ELF-1 (cell line): ENCODE measurements around the gene NENF.
"Not testable (repeated sequence)": the region's sequence is repeated elsewhere in the genome, so short reads cannot be mapped to it uniquely, and the experiment has no call there.

Source experiments
- DNase-seq: peaks from one replicate; pipeline ENCODE4 v3.0.0-alpha.2; 2016; ENCODE audit warnings: low read depth, low spot score

Gene NENF

DNA sequence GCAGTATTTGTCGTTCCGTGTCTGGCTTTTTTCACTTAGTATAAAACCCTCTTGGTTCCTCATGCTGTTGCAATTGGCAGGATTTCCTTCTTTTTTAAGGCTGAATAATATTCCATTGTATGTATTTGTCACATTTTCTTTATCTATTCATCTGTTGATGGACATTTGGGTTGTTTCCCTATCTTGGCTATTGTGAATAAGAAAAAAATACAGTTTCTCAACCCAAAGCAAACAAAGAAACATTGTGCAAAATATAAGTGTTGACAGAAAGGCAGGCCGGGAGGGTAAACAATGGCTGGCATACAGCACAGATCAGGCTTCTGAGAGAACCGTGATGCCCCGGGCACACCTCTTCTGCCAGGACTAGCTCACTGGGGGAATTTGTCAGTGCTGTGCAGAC is 26.9 kb downstream of the NENF start:
- DNase-seq, result no peak

DNA sequence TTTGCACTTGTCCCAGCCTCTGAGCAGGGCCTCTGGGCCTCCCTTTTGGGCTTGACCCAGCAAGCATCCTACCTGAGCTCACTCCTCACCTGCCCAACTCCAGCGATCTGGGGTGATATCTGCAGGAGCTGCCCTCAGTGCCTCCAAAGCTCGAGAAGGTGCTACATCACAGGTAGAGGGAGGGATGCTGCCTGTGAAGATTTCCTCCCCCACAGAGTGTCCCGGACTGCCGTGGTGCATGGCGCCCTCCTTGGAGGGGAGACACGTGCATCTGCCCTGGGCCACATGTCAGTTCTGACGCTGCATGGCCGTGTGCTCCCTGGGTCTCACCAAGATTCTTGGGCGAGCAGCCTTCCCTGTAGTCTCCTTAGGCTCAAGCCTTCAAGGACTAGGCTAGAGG is 27.7 kb downstream of the NENF start:
- no peak for DNase-seq

DNA sequence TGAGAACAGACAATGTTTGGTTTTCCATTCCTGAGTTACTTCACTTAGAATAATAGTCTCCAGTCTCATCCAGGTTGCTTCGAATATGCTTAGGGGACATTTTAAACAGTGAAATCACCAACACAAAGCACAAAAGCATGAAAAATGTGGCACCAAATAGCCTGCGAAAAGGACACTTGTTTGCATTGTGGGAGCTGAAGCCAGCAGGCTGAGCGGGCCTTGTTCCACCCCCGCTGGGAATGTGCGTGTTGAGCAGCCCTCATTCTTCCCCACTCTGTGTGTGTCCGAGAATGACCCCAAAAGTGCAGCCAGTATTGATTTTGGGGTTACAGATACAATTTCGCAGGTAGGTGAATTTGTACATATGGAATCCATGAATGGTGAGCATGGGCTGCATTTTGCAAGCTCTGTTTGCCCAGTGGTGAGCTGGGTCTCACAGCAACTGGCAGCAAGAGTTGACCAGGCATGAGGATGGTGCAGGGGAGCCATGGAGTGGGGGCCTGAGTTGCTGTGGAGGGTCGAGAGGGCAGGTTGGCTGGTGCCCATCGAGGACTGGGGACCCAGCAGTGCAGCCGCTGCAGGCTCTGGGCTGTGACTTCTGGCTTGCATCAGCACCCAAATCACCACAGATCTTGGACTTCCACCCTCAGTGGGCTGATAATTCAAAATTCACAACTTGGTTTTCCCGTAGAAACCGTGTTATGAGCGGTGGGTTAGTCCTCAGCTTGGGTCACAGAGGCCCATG is 29.4 kb downstream of the NENF start:
- DNase-seq, result no peak

DNA sequence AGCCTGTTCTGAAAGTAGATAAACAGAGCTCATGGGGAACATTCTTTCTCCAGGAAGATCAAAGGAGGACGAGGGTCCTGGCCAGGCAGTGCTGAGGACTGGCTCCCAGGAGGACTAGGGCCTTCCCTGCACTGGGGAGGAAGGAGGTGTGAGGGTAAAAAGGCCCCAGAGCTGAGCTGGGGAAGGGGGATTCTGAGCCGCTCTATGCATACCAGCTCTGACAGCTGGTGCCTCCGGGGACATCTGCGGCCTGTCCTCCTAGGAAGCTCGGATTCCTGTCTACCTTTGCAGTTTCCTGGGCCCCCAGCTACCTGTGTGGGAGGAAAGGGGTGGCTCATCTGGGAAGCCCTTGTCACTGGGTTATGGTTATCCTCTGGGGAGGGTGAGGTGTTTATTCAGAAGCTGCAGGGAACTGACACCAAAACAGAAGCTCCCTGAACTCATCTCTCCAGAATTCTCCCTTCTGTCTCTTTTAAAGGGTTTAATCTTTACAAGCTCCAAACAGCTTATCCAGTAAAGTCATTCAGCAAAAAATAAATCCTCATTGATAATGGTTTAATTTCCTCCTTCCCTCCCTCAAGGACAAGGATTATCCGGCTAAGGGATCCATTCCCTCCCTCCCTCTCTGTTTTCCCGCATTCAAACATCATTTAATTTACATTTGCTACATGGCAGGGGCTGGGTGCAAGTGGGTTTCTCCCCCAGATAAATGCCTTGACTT is 31.0 kb downstream of the NENF start:
- peak; percentile 88 for DNase-seq

DNA sequence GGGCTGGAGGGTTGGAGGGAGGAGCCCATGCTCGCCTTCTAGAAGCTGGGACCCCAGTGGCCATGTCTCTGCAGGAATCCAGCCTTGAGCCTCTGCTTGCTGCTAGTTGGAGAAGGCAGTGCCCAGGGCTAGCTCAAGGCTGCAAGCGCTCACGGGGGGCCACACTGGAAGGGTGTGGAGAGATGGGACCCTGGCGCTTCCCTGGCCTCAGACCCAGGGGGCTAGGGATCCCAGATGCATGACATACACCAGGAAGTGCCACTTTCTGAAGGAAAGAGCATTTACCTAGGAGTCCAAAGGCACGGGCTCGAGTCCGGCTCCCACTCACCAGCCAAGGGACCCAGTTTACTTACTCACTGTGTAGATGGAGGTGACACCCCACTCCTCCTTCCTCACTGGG is 32.6 kb downstream of the NENF start:
- DNase-seq, result no peak

DNA sequence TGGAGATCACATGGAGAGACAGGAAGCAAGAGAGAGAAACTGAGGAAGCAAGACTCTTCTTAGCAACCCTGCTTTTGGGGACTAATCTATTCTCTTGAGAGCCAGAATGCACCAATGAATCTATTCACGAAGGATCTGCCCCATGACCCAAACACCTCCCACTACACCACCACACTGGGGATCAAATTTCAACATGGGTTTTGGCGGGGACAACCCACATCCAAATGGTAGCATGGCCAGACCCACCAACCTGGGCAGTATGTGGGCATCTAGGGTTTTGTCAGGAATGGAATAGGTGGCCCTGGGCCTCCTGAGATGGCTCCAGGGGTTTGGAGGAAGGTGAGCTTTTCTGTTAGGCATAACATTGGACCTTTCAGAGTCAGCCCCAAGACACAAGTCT is 33.7 kb downstream of the NENF start:
- DNase-seq, result no peak

DNA sequence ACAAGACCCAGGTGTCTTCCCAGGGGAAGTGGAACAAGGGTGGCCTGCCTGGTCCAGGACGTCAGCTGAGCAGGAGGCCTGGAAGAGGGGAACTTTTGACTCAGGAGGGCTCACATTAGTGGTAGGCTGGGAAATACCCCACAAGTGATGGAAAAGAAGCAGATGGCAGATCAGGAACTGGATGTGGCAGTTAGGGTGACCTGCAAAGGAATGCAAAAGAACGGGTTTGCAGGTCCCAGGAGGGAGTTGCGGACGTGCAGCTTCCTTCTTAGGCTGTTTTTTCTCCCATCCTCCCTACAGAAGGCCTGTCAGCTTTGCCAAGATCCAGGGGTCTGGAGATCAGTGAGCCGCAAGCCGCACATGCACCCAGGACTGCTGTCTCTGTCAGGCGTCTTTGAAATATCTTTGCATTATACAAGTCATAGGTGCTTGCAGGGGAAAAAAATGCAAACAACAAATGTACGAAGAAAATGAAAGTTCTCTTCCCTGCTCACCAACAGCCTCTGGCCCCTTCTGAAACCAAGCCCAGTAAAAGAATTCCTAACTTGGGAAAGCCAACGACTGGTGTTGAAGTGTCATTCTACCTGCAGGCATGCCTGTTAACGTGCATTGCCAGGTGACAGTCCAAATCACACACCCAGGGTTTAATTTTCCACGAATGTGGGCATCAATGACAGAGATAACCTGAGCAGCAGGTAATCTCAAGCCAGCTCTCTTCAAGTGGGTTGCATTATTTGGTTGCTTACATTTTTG is 34.4 kb downstream of the NENF start:
- peak; percentile 83 for DNase-seq

DNA sequence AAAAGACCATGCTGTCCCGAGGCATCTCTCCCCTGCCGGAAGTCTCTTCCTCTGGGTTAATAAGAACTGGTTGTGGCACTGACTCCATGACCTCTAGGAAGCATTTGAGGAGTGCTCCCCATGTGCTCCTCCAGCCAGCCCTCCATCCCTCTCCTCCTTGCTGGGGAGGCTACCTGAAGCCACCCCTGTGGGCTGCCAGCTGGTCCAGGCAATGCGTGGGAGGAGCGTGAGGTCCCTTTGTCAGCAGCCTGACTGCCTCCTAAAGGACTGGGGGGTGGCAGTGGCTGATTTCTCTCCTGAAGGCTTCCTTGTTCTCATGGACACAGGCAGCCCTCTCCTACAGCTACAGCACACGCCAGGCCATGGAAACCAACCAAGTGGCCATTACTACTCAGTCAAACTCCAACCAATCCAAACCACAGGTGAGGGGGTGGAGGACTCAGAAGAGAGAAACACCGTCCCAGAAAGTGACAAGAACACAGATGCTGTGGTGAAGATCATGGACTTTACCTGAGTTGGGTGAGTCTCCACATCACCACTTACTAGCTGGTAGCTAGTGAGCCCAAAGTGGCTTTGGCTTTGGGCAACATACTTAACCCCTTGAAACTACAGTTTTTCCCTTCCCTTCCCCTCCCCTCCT is 35.2 kb downstream of the NENF start:
- peak; percentile 17 for DNase-seq

DNA sequence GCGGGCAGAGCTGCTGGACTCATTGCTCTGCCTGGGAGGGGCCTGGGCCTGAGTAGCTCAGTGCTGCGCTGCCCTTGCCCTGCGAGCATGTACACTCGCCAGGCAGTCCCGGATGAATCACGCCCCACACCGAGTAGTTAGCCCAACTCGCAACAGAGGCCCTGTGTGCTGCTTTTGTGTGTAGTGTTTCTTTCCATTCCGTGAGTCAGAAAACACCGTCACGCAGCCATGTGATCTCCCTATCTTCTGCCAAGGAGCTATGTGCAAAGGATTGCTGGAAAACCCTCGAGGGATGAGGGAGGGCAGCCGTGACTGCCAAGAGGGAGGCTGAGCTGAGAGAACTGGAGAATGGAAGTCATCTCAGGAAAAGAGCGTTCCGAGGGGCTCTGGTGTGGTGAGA is 37.3 kb downstream of the NENF start:
- DNase-seq, result peak; percentile 32

DNA sequence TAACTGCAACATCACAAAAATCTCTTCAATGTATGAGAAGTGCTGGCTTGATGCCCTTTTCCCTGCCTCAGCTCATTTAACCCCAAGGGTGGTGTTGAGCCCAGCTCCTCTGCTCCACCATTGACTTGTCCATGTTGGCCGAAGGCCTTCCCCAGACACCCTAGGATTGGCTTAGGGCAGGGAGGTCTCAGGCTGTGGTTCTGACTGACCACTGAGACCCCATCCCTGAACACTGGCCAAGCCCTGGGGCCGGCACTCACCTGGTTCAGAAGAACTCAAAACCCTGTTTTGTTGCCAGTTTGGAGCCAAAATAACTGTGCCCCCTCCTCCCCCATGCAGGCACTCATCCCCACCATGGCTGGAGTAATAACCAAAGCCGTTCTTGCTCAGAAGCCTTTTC is 38.6 kb downstream of the NENF start:
- DNase-seq, result no peak

DNA sequence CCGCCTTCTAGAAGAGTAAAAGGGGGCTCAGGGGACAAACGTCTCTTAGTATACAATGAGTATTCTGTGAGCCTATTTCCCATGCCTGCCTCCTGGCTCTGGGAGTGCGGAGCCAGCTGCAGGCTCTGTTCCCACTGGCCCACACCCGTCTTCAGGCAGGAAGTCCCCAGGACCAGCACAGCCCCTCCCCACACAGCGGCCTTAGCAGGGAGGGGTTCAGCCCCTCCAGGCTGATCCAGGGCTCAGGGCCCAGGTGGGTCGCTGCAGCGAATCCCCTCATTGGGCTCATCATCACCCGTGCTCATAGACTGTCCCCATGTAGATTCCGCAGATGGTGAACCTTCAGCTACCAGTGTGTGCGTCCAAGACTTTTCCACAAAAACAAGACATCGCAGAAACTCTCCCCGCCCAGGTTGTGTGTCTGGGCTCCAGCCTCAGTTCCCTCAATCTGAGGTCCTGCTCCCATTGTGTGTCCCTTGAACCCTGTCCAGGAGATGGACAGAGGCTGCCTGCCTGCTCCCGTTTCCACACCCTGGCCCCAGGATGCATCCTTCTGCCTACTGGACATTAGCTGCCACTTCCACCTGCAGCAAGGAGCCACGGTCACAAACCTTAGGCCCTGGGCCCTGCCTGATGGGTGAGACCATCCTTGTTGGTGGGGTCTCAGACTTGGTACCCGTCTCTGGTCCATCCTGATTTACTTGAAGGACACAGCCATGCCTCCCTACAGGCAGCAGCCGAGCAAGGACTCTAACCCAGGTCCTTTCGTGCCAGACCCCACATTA is 39.4 kb downstream of the NENF start:
- DNase-seq, result no peak

DNA sequence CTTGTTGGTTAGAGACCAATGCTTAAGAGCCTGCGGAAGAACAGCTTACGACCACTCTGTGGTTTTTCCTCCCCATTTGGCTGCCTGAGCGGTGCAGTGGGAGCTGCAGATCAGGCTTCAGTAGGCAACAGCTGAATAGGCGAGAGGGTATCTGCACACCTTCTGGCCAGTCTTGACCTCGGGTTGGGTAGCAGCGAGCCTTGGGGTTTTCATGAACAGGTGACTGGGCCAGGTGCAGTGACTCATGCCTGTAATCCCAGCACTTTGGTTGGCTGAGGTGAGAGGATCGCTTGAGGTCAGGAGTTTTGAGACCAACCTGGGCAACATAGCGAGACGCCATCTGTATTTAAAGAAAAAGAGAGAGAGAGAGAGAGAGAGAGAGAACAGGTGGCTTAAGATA is 41.0 kb downstream of the NENF start:
- no peak for DNase-seq

DNA sequence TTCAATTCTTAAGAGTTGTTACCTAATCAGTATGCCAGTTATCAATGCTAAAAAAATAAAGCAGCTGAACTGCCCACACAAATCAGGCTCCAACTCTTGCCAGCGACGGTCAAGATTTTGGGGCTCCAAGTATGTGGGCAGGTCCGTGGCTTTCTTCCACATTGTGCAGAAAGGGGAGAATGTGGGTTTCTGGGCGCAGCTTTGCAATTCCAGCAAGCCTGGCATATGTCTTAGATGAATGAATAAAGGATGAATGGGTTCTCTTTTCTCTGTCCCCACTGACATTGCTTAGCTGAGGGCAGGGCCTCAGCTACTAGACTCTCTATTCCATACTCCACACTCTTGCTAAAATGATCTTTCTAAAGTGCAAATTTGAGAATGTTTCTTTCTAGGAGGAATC is 42.4 kb downstream of the NENF start:
- DNase-seq, result no peak

DNA sequence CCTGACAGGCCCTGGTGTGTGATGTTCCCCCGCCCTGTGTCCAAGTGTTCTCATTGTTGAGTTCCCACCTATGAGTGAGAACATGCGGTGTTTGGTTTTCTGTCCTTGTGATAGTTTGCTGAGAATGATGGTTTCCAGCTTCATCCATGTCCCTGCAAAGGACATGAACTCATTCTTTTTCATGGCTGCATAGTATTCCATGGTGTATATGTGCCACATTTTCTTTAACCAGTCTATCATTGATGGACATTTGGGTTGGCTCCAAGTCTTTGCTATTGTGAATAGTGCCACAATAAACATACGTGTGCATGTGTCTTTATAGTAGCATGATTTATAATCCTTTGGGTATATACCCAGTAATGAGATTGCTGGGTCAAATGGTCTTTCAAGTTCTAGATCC is 43.1 kb downstream of the NENF start:
- DNase-seq, result not testable (repeated sequence)

DNA sequence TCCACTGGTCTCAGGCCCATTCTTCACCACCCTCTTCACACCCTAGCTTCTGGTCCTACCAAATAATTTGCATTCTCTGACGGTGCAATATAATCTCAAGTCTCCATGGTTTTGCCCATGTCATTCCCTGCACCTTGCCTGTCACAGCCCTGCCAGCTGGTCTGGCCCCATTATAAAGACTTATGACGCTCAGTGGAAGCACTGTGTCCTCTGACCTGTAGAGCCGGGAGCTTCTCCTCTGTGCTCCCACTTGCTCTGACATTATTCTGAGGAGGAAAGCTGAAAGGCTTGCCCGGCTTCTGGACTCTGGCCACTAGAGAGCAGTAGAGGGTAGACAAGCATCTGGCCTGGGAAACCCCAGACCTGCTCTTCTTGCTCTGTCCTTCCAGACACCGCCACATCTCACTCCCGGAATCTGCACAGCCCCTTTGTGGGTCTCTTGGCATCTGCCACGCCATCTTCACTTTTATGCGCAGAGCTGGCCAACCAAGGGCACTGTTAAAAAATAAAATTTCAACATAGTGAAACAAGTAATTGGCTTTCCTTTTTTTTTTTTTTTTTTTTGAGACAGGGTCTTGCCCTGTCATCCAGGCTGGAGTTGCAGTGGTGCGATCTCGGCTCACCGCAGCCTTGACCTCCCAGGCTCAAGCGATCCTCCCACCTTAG is 44.4 kb downstream of the NENF start:
- DNase-seq, result peak; percentile 95

DNA sequence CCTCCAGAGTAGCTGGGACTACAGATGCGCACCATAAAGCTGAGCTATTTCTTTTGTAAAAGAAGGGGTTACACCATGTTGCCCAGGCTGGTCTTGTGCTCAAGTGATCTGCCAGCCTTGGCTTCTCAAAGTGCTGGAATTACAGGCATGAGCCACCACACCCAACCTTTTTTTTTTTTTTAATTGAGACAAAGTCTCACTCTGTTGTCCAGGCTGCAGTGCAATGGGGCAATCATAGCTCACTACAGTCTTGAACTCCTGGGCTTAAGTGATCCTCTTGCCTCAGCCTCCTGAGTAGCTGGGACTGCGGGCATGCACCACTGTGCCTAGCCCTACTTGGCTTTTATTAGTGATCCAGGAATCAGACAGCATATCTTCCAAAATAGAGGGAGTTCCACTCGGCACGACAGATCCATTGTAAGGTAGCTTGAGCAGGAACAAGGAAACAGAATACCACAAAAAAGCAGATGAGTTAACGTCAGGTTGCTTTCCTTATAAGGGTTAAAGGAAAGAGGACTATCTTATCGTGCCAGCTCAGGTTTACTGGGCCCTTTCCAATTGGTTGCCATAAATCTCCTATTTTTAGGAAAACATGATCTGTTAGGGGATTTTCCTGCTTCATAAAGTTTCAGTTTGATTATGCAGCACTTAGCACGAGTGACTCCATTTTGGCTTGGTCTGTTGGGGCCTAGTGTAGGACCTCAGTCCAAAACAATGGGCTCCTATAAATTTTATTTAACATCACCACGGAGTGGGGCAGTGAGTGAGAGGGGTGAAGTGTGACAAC is 45.2 kb downstream of the NENF start:
- no peak for DNase-seq

DNA sequence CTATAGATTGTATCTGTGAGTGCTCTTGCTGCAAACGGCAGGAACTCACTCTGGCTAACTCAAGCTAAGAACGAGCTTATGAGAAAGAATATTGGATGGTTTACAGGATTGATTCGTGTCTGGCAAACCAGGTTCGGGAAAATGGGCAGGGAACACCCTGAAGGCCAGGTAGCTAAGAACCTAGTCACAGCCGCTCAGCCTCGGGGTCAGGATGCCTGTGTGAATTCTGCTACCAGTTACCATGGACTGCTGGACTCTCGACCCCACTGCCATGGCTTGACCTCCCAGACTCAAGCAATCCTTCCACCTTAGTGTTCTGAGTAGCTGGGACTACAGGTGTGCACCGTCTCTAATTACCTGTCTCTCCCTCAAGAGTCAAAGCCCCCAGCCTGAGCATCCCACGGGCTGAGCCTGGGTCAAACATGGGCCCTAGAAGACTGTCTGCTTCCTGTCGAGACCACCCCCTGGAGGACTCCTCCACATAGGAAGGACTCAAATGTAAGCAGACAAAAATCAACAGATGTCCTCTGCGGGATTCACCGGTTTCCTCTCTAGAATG is 45.8 kb downstream of the NENF start:
- DNase-seq, result no peak

DNA sequence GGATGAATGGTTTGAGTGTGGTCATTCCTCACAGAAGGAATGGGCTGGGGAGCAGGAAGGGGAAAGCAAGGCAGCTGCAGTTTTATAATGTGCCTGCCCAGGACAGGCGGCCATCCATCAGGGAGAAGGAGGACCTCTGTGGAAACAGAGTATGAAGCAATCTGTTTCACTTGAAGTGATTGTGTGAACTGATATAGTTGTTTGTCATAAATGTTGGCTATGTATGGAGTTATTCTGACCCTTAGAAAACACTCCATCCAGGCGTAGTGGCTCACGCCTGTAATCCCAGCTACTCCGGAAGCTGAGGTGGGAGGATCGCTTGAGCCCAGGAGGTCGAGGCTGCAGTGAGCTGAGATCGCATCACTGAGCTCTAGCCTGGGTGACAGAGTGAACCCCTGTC is 46.5 kb downstream of the NENF start:
- no peak for DNase-seq

DNA sequence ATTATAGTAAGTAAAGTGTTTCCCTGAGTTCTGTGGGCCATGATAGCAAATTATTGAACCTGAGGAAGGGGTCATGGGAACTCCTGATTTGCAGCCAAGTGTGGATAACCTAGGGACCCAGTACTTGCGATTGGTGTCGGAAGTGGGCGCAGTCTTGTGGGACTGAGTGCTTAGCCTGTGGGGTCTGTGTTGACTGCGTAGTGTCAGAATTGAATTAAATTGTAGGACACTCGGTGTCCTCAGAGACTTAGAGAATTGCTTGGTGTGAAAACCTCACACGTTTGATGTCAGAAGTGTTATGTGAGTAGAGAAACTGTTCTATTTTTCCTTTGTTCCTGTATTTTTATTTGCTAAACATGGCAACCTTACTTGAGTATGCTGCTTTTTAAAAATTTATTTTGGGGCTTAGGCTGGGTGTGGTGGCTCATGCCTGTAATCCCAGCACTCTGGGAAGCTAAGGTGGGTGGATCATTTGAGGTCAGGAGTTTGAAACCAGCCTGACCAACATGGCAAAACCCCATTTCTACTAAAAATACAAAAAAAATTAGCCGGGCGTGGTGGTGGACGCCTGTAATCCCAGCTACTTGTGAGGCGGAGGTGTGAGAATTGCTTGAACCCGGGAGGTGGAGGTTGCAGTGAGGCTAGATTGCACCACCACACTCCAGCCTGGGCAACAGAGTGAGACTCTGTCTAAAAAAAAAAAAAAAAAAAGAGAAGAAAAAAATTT is 48.2 kb downstream of the NENF start:
- not testable (repeated sequence) for DNase-seq
